GM23338 (cell line): Measurements from ENCODE around the gene CACNA1H. TPM values are rescaled to one million over a fixed set of nuclear protein-coding genes. Genes with fewer than 3 reads are reported as not detected.
A peak's percentile ranks its signal among the peaks of the same experiment; 100 is the strongest.

Experiments used
- ATAC-seq: fragments of 200-7000 bp; cut with Tn5 transposase; 3 replicates; pipeline ENCODE4 v1.9.1; 2020
- DNase-seq: peaks from one replicate; pipeline ENCODE4 v3.0.0-alpha.2; 2015; ENCODE audit warnings: low spot score
- H2AFZ ChIP-seq: fragments of 200-600 bp; sonication (generic); 2 replicates; pipeline ENCODE4 v1.8.0; 2016; ENCODE audit warnings: antibody characterized with exemption, mild to moderate bottlenecking, moderate library complexity
- H3F3A ChIP-seq: fragments of 200-600 bp; sonication (generic); replicated peaks from 2 replicates; pipeline ENCODE4 v1.8.0; 2017; ENCODE audit warnings: antibody characterized with exemption, mixed run types, low read depth
- H3K27ac ChIP-seq: fragments of 200-600 bp; sonication (generic); 2 replicates; pipeline ENCODE4 v1.6.1; 2016; ENCODE audit warnings: low read depth
- H3K27me3 ChIP-seq: fragments of 200-600 bp; sonication (generic); 2 replicates; pipeline ENCODE4 v1.8.0; 2016; ENCODE audit warnings: mild to moderate bottlenecking, mixed run types, moderate library complexity; ENCODE audit not compliant: insufficient read depth
- H3K36me3 ChIP-seq: fragments of 200-600 bp; sonication (generic); 2 replicates; pipeline ENCODE4 v1.8.0; 2016; ENCODE audit warnings: mild to moderate bottlenecking; ENCODE audit not compliant: insufficient read depth
- H3K4me1 ChIP-seq: fragments of 200-600 bp; sonication (generic); 2 replicates; pipeline ENCODE4 v1.8.0; 2016; ENCODE audit warnings: mild to moderate bottlenecking, moderate library complexity; ENCODE audit not compliant: insufficient read depth
- H3K4me2 ChIP-seq: fragments of 200-600 bp; sonication (generic); 2 replicates; pipeline ENCODE4 v1.7.1; 2017; ENCODE audit warnings: mixed run types
- H3K4me3 ChIP-seq: fragments of 200-600 bp; sonication (generic); 2 replicates; pipeline ENCODE4 v1.6.1; 2016; ENCODE audit warnings: mixed run types
- H3K79me2 ChIP-seq: fragments of 200-600 bp; sonication (generic); replicated peaks from 2 replicates; pipeline ENCODE4 v1.8.0; 2017; ENCODE audit warnings: mild to moderate bottlenecking; ENCODE audit not compliant: insufficient read depth
- H3K9me2 ChIP-seq: fragments of 200-600 bp; sonication (generic); 2 replicates; pipeline ENCODE4 v1.8.0; 2017; ENCODE audit not compliant: insufficient read depth
- H4K20me1 ChIP-seq: fragments of 200-600 bp; sonication (generic); replicated peaks from 2 replicates; pipeline ENCODE4 v1.8.0; 2017; ENCODE audit warnings: mild to moderate bottlenecking; ENCODE audit not compliant: insufficient read depth
- H3K27ac Mint-ChIP-seq: 2 replicates; pipeline ENCODE4 v1.8.0; 2020; ENCODE audit warnings: inconsistent platforms, mild to moderate bottlenecking, moderate library complexity, mixed read lengths
- H3K27me3 Mint-ChIP-seq: 3 replicates; pipeline ENCODE4 v1.8.0; 2022; ENCODE audit warnings: low read depth, mild to moderate bottlenecking, moderate library complexity, mixed read lengths, inconsistent platforms; ENCODE audit not compliant: insufficient read depth, poor library complexity
- H3K36me3 Mint-ChIP-seq: 3 replicates; pipeline ENCODE4 v1.8.0; 2021; ENCODE audit warnings: low read depth, mild to moderate bottlenecking, inconsistent platforms, moderate library complexity, mixed read lengths
- H3K4me1 Mint-ChIP-seq: 3 replicates; pipeline ENCODE4 v1.8.0; 2020; ENCODE audit warnings: mild to moderate bottlenecking, inconsistent platforms, mixed read lengths
- H3K4me3 Mint-ChIP-seq: 3 replicates; pipeline ENCODE4 v1.8.0; 2021; ENCODE audit warnings: moderate library complexity, mild to moderate bottlenecking, inconsistent platforms, mixed read lengths
- H3K9me3 Mint-ChIP-seq: 3 replicates; pipeline ENCODE4 v1.8.0; 2020; ENCODE audit warnings: moderate library complexity, mild to moderate bottlenecking, inconsistent platforms, mixed read lengths
- ETS1 ChIP-seq: IDR thresholded peaks from 2 replicates; pipeline ENCODE4 v1.6.1; 2016; ENCODE audit warnings: antibody characterized with exemption
- EZH2 ChIP-seq: fragments of 200-600 bp; sonication (generic); IDR thresholded peaks from one replicate; pipeline ENCODE4 v1.8.0; 2017; ENCODE audit warnings: antibody characterized with exemption, mild to moderate bottlenecking, low read depth; ENCODE audit not compliant: unreplicated experiment
- JUNB ChIP-seq: IDR thresholded peaks from one replicate; pipeline ENCODE4 v1.6.1; 2016; ENCODE audit warnings: antibody characterized with exemption; ENCODE audit not compliant: unreplicated experiment
- POLR2AphosphoS5 ChIP-seq: IDR thresholded peaks from 2 replicates; pipeline ENCODE4 v1.6.1; 2016; ENCODE audit warnings: antibody characterized with exemption, low read depth
- REST ChIP-seq: IDR thresholded peaks from one replicate; pipeline ENCODE4 v1.6.1; 2018; ENCODE audit warnings: antibody characterized with exemption; ENCODE audit not compliant: unreplicated experiment
- STAT1 ChIP-seq: IDR thresholded peaks from one replicate; pipeline ENCODE4 v1.6.1; 2016; ENCODE audit warnings: antibody characterized with exemption; ENCODE audit not compliant: unreplicated experiment
- ZNF114 ChIP-seq: fragments of 250-450 bp; sonication (Bioruptor Pico); IDR thresholded peaks from 2 replicates; pipeline ENCODE4 v1.5.0; 2020; ENCODE audit warnings: mild to moderate bottlenecking, moderate library complexity
- ZNF331 ChIP-seq: fragments of 250-450 bp; sonication (Bioruptor Pico); IDR thresholded peaks from 2 replicates; pipeline ENCODE4 v1.5.0; 2020; ENCODE audit warnings: low read depth, mild to moderate bottlenecking, moderate library complexity
- polyA plus RNA-seq: library from polyadenylated mRNA; unstranded; fragments of >200 nt; fragmentation: Nextera tagmentation; extraction: Ambion mirVana; gene quantifications from 2 replicates; pipeline ENCODE4 v1.2.1, GENCODE V29; 2016
- total RNA-seq: library from RNA; depleted of rRNA; stranded (reverse); fragments of >200 nt; shearing (Covaris generic); gene quantifications from 2 replicates; pipeline ENCODE4 v1.2.3, GENCODE V29; 2014

Gene CACNA1H
- total and polyA plus RNA-seq, 2 experiments from 2014 or later: 3.5 to 43.3 TPM

- Mint-ChIP-seq H3K4me1 (peaks cover 12% of the 10 kb centered on the region; the same call in 2 of the 3 replicates), H3K27me3 (peaks cover 2% of the 10 kb centered on the region), H3K27ac (no peak overlapping the region), H3K4me3 (no peak overlapping the region), H3K36me3 (no peaks in the 10 kb centered on the region), H3K9me3 (no peaks in the 10 kb centered on the region)
- H4K20me1 ChIP-seq: 0 out of 2 replicates have a peak, but pooled peaks cover 12% of the 10 kb centered on the region
- peak overlapping the region; percentile 77; the same call in 1 of the 2 replicates for H3K4me2 ChIP-seq
- H2AFZ ChIP-seq: no peak overlapping the region
- no peak overlapping the region for H3K27ac ChIP-seq
- peaks cover 15% of the 10 kb centered on the region for H3K4me1 ChIP-seq
- DNase-seq (no peak), ATAC-seq (no peak)
- TF ChIP-seq JUNB (no peak), POLR2AphosphoS5 (no peak), ETS1 (no peak), ZNF331 (CRISPR knock-in tag) (no peak), STAT1 (no peak), EZH2 (no peak), ZNF114 (CRISPR knock-in tag) (no peak), REST (no peak)
- H3K79me2 ChIP-seq: peaks cover 30% of the 10 kb centered on the region
- no peaks in the 10 kb centered on the region for H3K9me2 ChIP-seq
- no peak overlapping the region; the same call in 1 of the 2 replicates for H3K4me3 ChIP-seq
- H3K27me3 ChIP-seq: no peaks in the 10 kb centered on the region
- 0 out of 2 replicates have a peak, but pooled peaks cover 7% of the 10 kb centered on the region for H3F3A ChIP-seq
- no peaks in the 10 kb centered on the region for H3K36me3 ChIP-seq
Observed at GRCh38 chr16:1154887-1155331, 2.0 kb downstream of the CACNA1H start.

- Mint-ChIP-seq H3K4me3 (no peak overlapping the region), H3K9me3 (no peaks in the 10 kb centered on the region), H3K36me3 (no peaks in the 10 kb centered on the region), H3K27me3 (no peaks in the 10 kb centered on the region), H3K4me1 (peaks cover 12% of the 10 kb centered on the region; the same call in 2 of the 3 replicates), H3K27ac (no peak overlapping the region)
- no peaks in the 10 kb centered on the region for H3K9me2 ChIP-seq
- H3K4me3 ChIP-seq: no peak overlapping the region
- H2AFZ ChIP-seq: no peak overlapping the region
- no peaks in the 10 kb centered on the region for H3K36me3 ChIP-seq
- peaks cover 15% of the 10 kb centered on the region for H3K4me1 ChIP-seq
- TF ChIP-seq EZH2: no peak
- 0 out of 2 replicates have a peak, but pooled peaks cover 7% of the 10 kb centered on the region for H3F3A ChIP-seq
- no peak for DNase-seq
- H4K20me1 ChIP-seq: 0 out of 2 replicates have a peak, but pooled peaks cover 12% of the 10 kb centered on the region
- H3K79me2 ChIP-seq: peaks cover 30% of the 10 kb centered on the region
- H3K27ac ChIP-seq: no peak overlapping the region
- H3K4me2 ChIP-seq: no peak overlapping the region
- H3K27me3 ChIP-seq: no peaks in the 10 kb centered on the region
- no peak for ATAC-seq
Observed at GRCh38 chr16:1155353-1156054, 2.6 kb downstream of the CACNA1H start.
